ENCODE data around the gene OMG.
"Not testable (repeated sequence)": the region's sequence is repeated elsewhere in the genome, so short reads cannot be mapped to it uniquely, and the experiment has no call there.

The OMG gene

GRCh38 chr17:31269578-31269983 is 27.5 kb downstream of the OMG start:
- 0 out of 2 replicates have a peak, but pooled peaks cover 5% of the 10 kb centered on the region for H3F3A ChIP-seq (ENCODE audit: insufficient read depth)
- no peaks in the 10 kb centered on the region for H4K20me1 ChIP-seq (ENCODE audit: low read depth, low read length)
- no peaks in the 10 kb centered on the region for H3K9me2 ChIP-seq (replicated peaks; ENCODE audit: insufficient read depth, low read length)
- no peak for TF ChIP-seq CTCF (IDR thresholded peaks at IDR 0.05; ENCODE audit: insufficient read depth, low read length, poor library complexity, severe bottlenecking)
- no peak for TF ChIP-seq EZH2phosphoT487 (conservative IDR thresholded peaks at IDR 0.05; ENCODE audit: low read length)
- H3K4me2 ChIP-seq (ENCODE audit: low read depth, low read length, poor library complexity, severe bottlenecking): no peak overlapping the region
- H3K79me2 ChIP-seq (ENCODE audit: insufficient read depth, low read length): no peaks in the 10 kb centered on the region
- no peak overlapping the region for H3K9ac ChIP-seq (ENCODE audit: low read length)
- H3K4me3 ChIP-seq (ENCODE audit: insufficient read depth, low read length, poor library complexity, severe bottlenecking): no peak overlapping the region
- H3K27me3 ChIP-seq (ENCODE audit: low read length): no peaks in the 10 kb centered on the region
- H3K27ac ChIP-seq (ENCODE audit: low read depth, low read length): no peak overlapping the region
- H3K36me3 ChIP-seq (ENCODE audit: low read length): 0 out of 2 replicates have a peak, but pooled peaks cover 7% of the 10 kb centered on the region
- H2AFZ ChIP-seq (ENCODE audit: low read depth, low read length, severe bottlenecking): no peak overlapping the region
- no peaks in the 10 kb centered on the region for H3K9me3 ChIP-seq (ENCODE audit: insufficient read depth, low read length)

GRCh38 chr17:31269036-31269577 is 27.9 kb downstream of the OMG start:
- Histone ChIP-seq H3K4me3 (ENCODE audit: insufficient read depth, low read length, poor library complexity, severe bottlenecking) (no peak overlapping the region), H2AFZ (ENCODE audit: low read depth, low read length, severe bottlenecking) (no peak overlapping the region), H3K9ac (ENCODE audit: low read length) (no peak overlapping the region), H3K27ac (ENCODE audit: low read depth, low read length) (no peak overlapping the region), H3K79me2 (ENCODE audit: insufficient read depth, low read length) (no peaks in the 10 kb centered on the region), H3K9me3 (ENCODE audit: insufficient read depth, low read length) (no peaks in the 10 kb centered on the region), H3K4me2 (ENCODE audit: low read depth, low read length, poor library complexity, severe bottlenecking) (no peak overlapping the region), H3F3A (ENCODE audit: insufficient read depth) (0 out of 2 replicates have a peak, but pooled peaks cover 5% of the 10 kb centered on the region), H3K36me3 (ENCODE audit: low read length) (0 out of 2 replicates have a peak, but pooled peaks cover 7% of the 10 kb centered on the region), H3K27me3 (ENCODE audit: low read length) (no peaks in the 10 kb centered on the region), H4K20me1 (ENCODE audit: low read depth, low read length) (no peaks in the 10 kb centered on the region), H3K9me2 (replicated peaks; ENCODE audit: insufficient read depth, low read length) (no peaks in the 10 kb centered on the region)
- TF ChIP-seq EZH2phosphoT487 (conservative IDR thresholded peaks at IDR 0.05; ENCODE audit: low read length) (no peak), CTCF (IDR thresholded peaks at IDR 0.05; ENCODE audit: insufficient read depth, low read length, poor library complexity, severe bottlenecking) (no peak)

- Histone ChIP-seq H4K20me1 (ENCODE audit: low read depth, low read length) (no peaks in the 10 kb centered on the region), H3K9ac (ENCODE audit: low read length) (no peak overlapping the region), H3K9me3 (ENCODE audit: insufficient read depth, low read length) (no peaks in the 10 kb centered on the region), H3K9me2 (replicated peaks; ENCODE audit: insufficient read depth, low read length) (no peaks in the 10 kb centered on the region), H3K27ac (ENCODE audit: low read depth, low read length) (no peak overlapping the region), H3K4me3 (ENCODE audit: insufficient read depth, low read length, poor library complexity, severe bottlenecking) (no peak overlapping the region), H3K27me3 (ENCODE audit: low read length) (no peaks in the 10 kb centered on the region), H2AFZ (ENCODE audit: low read depth, low read length, severe bottlenecking) (no peak overlapping the region), H3K79me2 (ENCODE audit: insufficient read depth, low read length) (no peaks in the 10 kb centered on the region), H3K36me3 (ENCODE audit: low read length) (peaks cover 7% of the 10 kb centered on the region; the same call in 1 of the 2 replicates), H3K4me2 (ENCODE audit: low read depth, low read length, poor library complexity, severe bottlenecking) (no peak overlapping the region), H3F3A (ENCODE audit: insufficient read depth) (no peaks in the 10 kb centered on the region)
- peak; percentile 45 for TF ChIP-seq CTCF (IDR thresholded peaks at IDR 0.05; ENCODE audit: insufficient read depth, low read length, poor library complexity, severe bottlenecking)
- TF ChIP-seq EZH2phosphoT487 (conservative IDR thresholded peaks at IDR 0.05; ENCODE audit: low read length): no peak
Observed at GRCh38 chr17:31266042-31266441, 31.0 kb downstream of the OMG start.

- H3K27ac ChIP-seq (ENCODE audit: low read depth, low read length); H3K27me3 ChIP-seq (ENCODE audit: low read length); H3K79me2 ChIP-seq (ENCODE audit: insufficient read depth, low read length); H3K9me2 ChIP-seq (replicated peaks; ENCODE audit: insufficient read depth, low read length); H3K4me3 ChIP-seq (ENCODE audit: insufficient read depth, low read length, poor library complexity, severe bottlenecking); H4K20me1 ChIP-seq (ENCODE audit: low read depth, low read length); H3F3A ChIP-seq (ENCODE audit: insufficient read depth); H3K4me2 ChIP-seq (ENCODE audit: low read depth, low read length, poor library complexity, severe bottlenecking); H3K9ac ChIP-seq (ENCODE audit: low read length); H2AFZ ChIP-seq (ENCODE audit: low read depth, low read length, severe bottlenecking); H3K9me3 ChIP-seq (ENCODE audit: insufficient read depth, low read length): not testable (repeated sequence)
- H3K36me3 ChIP-seq (ENCODE audit: low read length): peaks cover 11% of the 10 kb centered on the region; the same call in 1 of the 2 replicates
Observed at GRCh38 chr17:31262923-31263322, 34.1 kb downstream of the OMG start.
